ENCODE results near the gene HOMER2.

HOMER2 gene

GRCh38 chr15:82881747-82882146 lies 70.8 kb downstream of the HOMER2 start:
- no peak for TF ChIP-seq ZFX (IDR thresholded peaks at IDR 0.05)
- TF ChIP-seq CTCF (conservative IDR thresholded peaks at IDR 0.05) = no peak
- H3K27ac ChIP-seq = no peak overlapping the region

GRCh38 chr15:82880704-82881103 lies 71.8 kb downstream of the HOMER2 start:
- H3K27ac ChIP-seq = no peak overlapping the region
- TF ChIP-seq ZFX (IDR thresholded peaks at IDR 0.05) (no peak), CTCF (conservative IDR thresholded peaks at IDR 0.05) (no peak)

GRCh38 chr15:82878325-82878724 lies 74.2 kb downstream of the HOMER2 start:
- no peak overlapping the region for H3K27ac ChIP-seq
- TF ChIP-seq CTCF (conservative IDR thresholded peaks at IDR 0.05) (no peak), ZFX (IDR thresholded peaks at IDR 0.05) (no peak)

- TF ChIP-seq ZFX (IDR thresholded peaks at IDR 0.05) = no peak
- no peak for TF ChIP-seq CTCF (conservative IDR thresholded peaks at IDR 0.05)
- no peak overlapping the region for H3K27ac ChIP-seq
These were observed 74.7 kb downstream of the HOMER2 start for GRCh38 chr15:82877825-82878224.

- TF ChIP-seq CTCF (conservative IDR thresholded peaks at IDR 0.05) (no peak), ZFX (IDR thresholded peaks at IDR 0.05) (no peak)
- H3K27ac ChIP-seq = no peak overlapping the region
These were observed 77.0 kb downstream of the HOMER2 start for GRCh38 chr15:82875411-82876003.

- no peak for TF ChIP-seq CTCF (conservative IDR thresholded peaks at IDR 0.05)
- TF ChIP-seq ZFX (IDR thresholded peaks at IDR 0.05) = no peak
- H3K27ac ChIP-seq = no peak overlapping the region
These were observed 77.6 kb downstream of the HOMER2 start for GRCh38 chr15:82874961-82875360.

GRCh38 chr15:82874267-82874666 lies 78.3 kb downstream of the HOMER2 start:
- H3K27ac ChIP-seq = no peak overlapping the region
- TF ChIP-seq ZFX (IDR thresholded peaks at IDR 0.05) (no peak), CTCF (conservative IDR thresholded peaks at IDR 0.05) (no peak)

Data from C4-2B (cell line).